Mesenchymal stem cell (in vitro differentiated cells and primary cell): ENCODE data around the gene SSX4B.

ENCODE experiments used
- DNase-seq: peaks from one replicate; pipeline ENCODE4 v3.0.0-alpha.2; 2013
- H2AFZ ChIP-seq: one replicate; pipeline ENCODE4 v1.6.1; 2013; ENCODE audit warnings: low read depth, mild to moderate bottlenecking, control low read depth, inconsistent platforms, low read length, moderate library complexity
- H2AK5ac ChIP-seq: 2 replicates; pipeline ENCODE4 v1.6.1; 2013; ENCODE audit warnings: low read length, moderate library complexity, mild to moderate bottlenecking, inconsistent platforms; ENCODE audit not compliant: severe bottlenecking
- H2BK120ac ChIP-seq: one replicate; pipeline ENCODE4 v1.6.1; 2013; ENCODE audit warnings: low read depth, mild to moderate bottlenecking, inconsistent platforms, low read length, moderate library complexity
- H2BK12ac ChIP-seq, 2 experiments: one replicate each; pipeline ENCODE4 v1.6.1; 2013; ENCODE audit warnings: inconsistent platforms in 2 of 2, low read length in 2 of 2, mild to moderate bottlenecking in 2 of 2, moderate library complexity in 2 of 2, control low read depth in 1 of 2
- H2BK15ac ChIP-seq: one replicate; pipeline ENCODE4 v1.6.1; 2013; ENCODE audit warnings: mild to moderate bottlenecking, low read depth, inconsistent platforms; ENCODE audit not compliant: poor library complexity, severe bottlenecking
- H2BK5ac ChIP-seq: 2 replicates; pipeline ENCODE4 v1.6.1; 2013; ENCODE audit warnings: low read depth, mild to moderate bottlenecking, low read length, control low read depth, inconsistent platforms; ENCODE audit not compliant: poor library complexity, severe bottlenecking
- H3K14ac ChIP-seq, 2 experiments: one replicate each; pipeline ENCODE4 v1.6.1; 2013; ENCODE audit warnings: inconsistent platforms in 2 of 2, low read length in 2 of 2, control low read depth in 1 of 2, mild to moderate bottlenecking in 1 of 2, moderate library complexity in 1 of 2
- H3K18ac ChIP-seq, 2 experiments: one replicate each; pipeline ENCODE4 v1.6.1; 2013; ENCODE audit warnings: inconsistent platforms in 2 of 2, low read length in 2 of 2, control low read depth in 1 of 2, low read depth in 1 of 2, mild to moderate bottlenecking in 1 of 2
- H3K23ac ChIP-seq, 2 experiments: one replicate each; pipeline ENCODE4 v1.6.1; 2013; ENCODE audit warnings: inconsistent platforms in 2 of 2, low read length in 2 of 2, mild to moderate bottlenecking in 2 of 2, moderate library complexity in 2 of 2, control low read depth in 1 of 2
- H3K27ac ChIP-seq: 2 replicates; pipeline ENCODE4 v1.5.1; 2013; ENCODE audit warnings: mild to moderate bottlenecking, moderate library complexity, low read length, control low read depth, inconsistent platforms; ENCODE audit not compliant: poor library complexity, severe bottlenecking
- H3K27me3 ChIP-seq, 2 experiments: 2 replicates each; pipeline versions ENCODE4 v1.6.1 to v1.7.0; 2013; ENCODE audit warnings: low read length in 2 of 2, mild to moderate bottlenecking in 2 of 2, moderate library complexity in 2 of 2, control low read depth in 1 of 2, inconsistent platforms in 1 of 2; ENCODE audit not compliant: control insufficient read depth in 1 of 2, insufficient read depth in 1 of 2
- H3K36me3 ChIP-seq, 2 experiments: 2 replicates each; pipeline versions ENCODE4 v1.6.1 to v1.7.0; 2013; ENCODE audit warnings: low read length in 2 of 2, control low read depth in 1 of 2, inconsistent platforms in 1 of 2, low read depth in 1 of 2, mild to moderate bottlenecking in 1 of 2; ENCODE audit not compliant: insufficient read depth in 2 of 2, control insufficient read depth in 1 of 2
- H3K4ac ChIP-seq, 2 experiments: one replicate each; pipeline ENCODE4 v1.6.1; 2013; ENCODE audit warnings: inconsistent platforms in 2 of 2, low read length in 2 of 2, mild to moderate bottlenecking in 2 of 2, moderate library complexity in 2 of 2, control low read depth in 1 of 2, low read depth in 1 of 2
- H3K4me1 ChIP-seq: 2 replicates; pipeline ENCODE4 v1.6.1; 2013; ENCODE audit warnings: low read depth, low read length, control low read depth; ENCODE audit not compliant: control insufficient read depth, insufficient read depth
- H3K4me2 ChIP-seq: 2 replicates; pipeline ENCODE4 v1.6.1; 2013; ENCODE audit warnings: low read length, mild to moderate bottlenecking, inconsistent platforms; ENCODE audit not compliant: poor library complexity, severe bottlenecking
- H3K4me3 ChIP-seq, 2 experiments: 2 replicates each; pipeline versions ENCODE4 v1.5.1 to v1.7.0; 2013; ENCODE audit warnings: low read length in 2 of 2, mild to moderate bottlenecking in 2 of 2, control low read depth in 1 of 2, low read depth in 1 of 2; ENCODE audit not compliant: insufficient read depth in 1 of 2
- H3K79me1 ChIP-seq: replicated peaks from 2 replicates; pipeline ENCODE4 v1.6.1; 2013; ENCODE audit warnings: mild to moderate bottlenecking, control low read depth, low read length, inconsistent platforms; ENCODE audit not compliant: poor library complexity, severe bottlenecking
- H3K9ac ChIP-seq: 2 replicates; pipeline ENCODE4 v1.7.0; 2013; ENCODE audit warnings: mild to moderate bottlenecking, low read length, moderate library complexity
- H3K9me3 ChIP-seq: 2 replicates; pipeline ENCODE4 v1.7.0; 2013; ENCODE audit warnings: mild to moderate bottlenecking, low read length; ENCODE audit not compliant: control insufficient read depth
- H4K8ac ChIP-seq: one replicate; pipeline ENCODE4 v1.6.1; 2013; ENCODE audit warnings: inconsistent platforms, mild to moderate bottlenecking, low read length, moderate library complexity
- H4K91ac ChIP-seq: one replicate; pipeline ENCODE4 v1.6.1; 2013; ENCODE audit warnings: mild to moderate bottlenecking, low read length, inconsistent platforms
- WGBS: methylation state at CpG from one replicate; pipeline ENCODE4 v1.1.7; 2013; ENCODE audit warnings: mixed read lengths; 5-methylcytosine and 5-hydroxymethylcytosine counted together

The SSX4B gene

GRCh38 chrX:48458711-48459110 lies 47.0 kb upstream of the SSX4B start:
- Histone ChIP-seq H3K4ac (no peak overlapping the region), H3K14ac (no peak overlapping the region), H3K27me3 (peaks cover 0 to 7% of the 10 kb centered on the region in 2 experiments), H3K9ac (no peak overlapping the region), H3K23ac (no peak overlapping the region), H2BK5ac (no peak overlapping the region), H2BK15ac (no peak overlapping the region), H2AK5ac (no peak overlapping the region), H2BK120ac (no peak overlapping the region), H3K4me3 (no peak overlapping the region), H3K9me3 (peaks cover 8% of the 10 kb centered on the region), H3K4me1 (no peaks in the 10 kb centered on the region), H3K27ac (no peak overlapping the region), H3K18ac (no peak overlapping the region), H4K8ac (no peak overlapping the region), H3K79me1 (no peaks in the 10 kb centered on the region), H3K36me3 (peaks cover 0 to 31% of the 10 kb centered on the region in 2 experiments), H2AFZ (no peak overlapping the region), H4K91ac (no peak overlapping the region), H2BK12ac (no peak overlapping the region), H3K4me2 (no peak overlapping the region)
- 98% methylated on average over 5 of the region's 6 CpGs for WGBS
- no peak for DNase-seq

- Histone ChIP-seq H2BK120ac (no peak overlapping the region), H4K91ac (no peak overlapping the region)
These were observed 45.0 kb upstream of the SSX4B start for GRCh38 chrX:48456628-48457331.

GRCh38 chrX:48451708-48452107 lies 39.9 kb upstream of the SSX4B start:
- Histone ChIP-seq H3K18ac (no peak overlapping the region), H3K36me3 (no peaks in the 10 kb centered on the region), H3K9ac (no peak overlapping the region), H2AK5ac (no peak overlapping the region), H3K4me3 (no peak overlapping the region), H3K23ac (no peak overlapping the region), H2BK12ac (no peak overlapping the region), H3K27me3 (peaks cover 0 to 13% of the 10 kb centered on the region in 2 experiments), H3K4me2 (no peak overlapping the region), H2AFZ (no peak overlapping the region), H3K79me1 (no peaks in the 10 kb centered on the region), H3K4ac (no peak overlapping the region), H3K27ac (no peak overlapping the region), H3K9me3 (peaks cover 8% of the 10 kb centered on the region), H3K4me1 (no peaks in the 10 kb centered on the region), H2BK5ac (no peak overlapping the region), H4K8ac (no peak overlapping the region), H4K91ac (no peak overlapping the region), H2BK15ac (no peak overlapping the region), H3K14ac (no peak overlapping the region), H2BK120ac (no peak overlapping the region)
- no peak for DNase-seq
- WGBS = 63% methylated on average over 4 of the region's 4 CpGs

More at GRCh38 chrX:48456628-48457331, 45.0 kb upstream of the SSX4B start:
- H2BK12ac ChIP-seq = no peak overlapping the region
- no peak overlapping the region for H3K27ac ChIP-seq
- peaks cover 0 to 28% of the 10 kb centered on the region in 2 experiments for H3K36me3 ChIP-seq
- no peak overlapping the region for H3K23ac ChIP-seq
- H3K9ac ChIP-seq = no peak overlapping the region
- H2BK5ac ChIP-seq = no peak overlapping the region
- no peak overlapping the region for H3K4ac ChIP-seq
- no peak overlapping the region for H4K8ac ChIP-seq
- peaks cover 8% of the 10 kb centered on the region for H3K9me3 ChIP-seq
- H3K14ac ChIP-seq = no peak overlapping the region
- H3K18ac ChIP-seq = no peak overlapping the region
- no peak overlapping the region for H2AK5ac ChIP-seq
- DNase-seq = no peak
- H3K4me1 ChIP-seq = no peaks in the 10 kb centered on the region
- H3K27me3 ChIP-seq = peaks cover 0 to 7% of the 10 kb centered on the region in 2 experiments
- H2AFZ ChIP-seq = no peak overlapping the region
- no peak overlapping the region for H3K4me2 ChIP-seq
- WGBS = 87% methylated on average over 3 of the region's 6 CpGs
- no peak overlapping the region for H3K4me3 ChIP-seq
- H2BK15ac ChIP-seq = no peak overlapping the region
- H3K79me1 ChIP-seq = no peaks in the 10 kb centered on the region

- peaks cover 0 to 16% of the 10 kb centered on the region in 2 experiments for H3K27me3 ChIP-seq
- H3K27ac ChIP-seq = no peak overlapping the region
- H3K4me1 ChIP-seq = no peaks in the 10 kb centered on the region
- no peak overlapping the region for H2AK5ac ChIP-seq
- no peak overlapping the region for H3K4me2 ChIP-seq
- no peak overlapping the region for H3K4me3 ChIP-seq
- no peak overlapping the region for H2BK12ac ChIP-seq
- H4K91ac ChIP-seq = no peak overlapping the region
- no peak for DNase-seq
- no peak overlapping the region for H2BK5ac ChIP-seq
- H3K9me3 ChIP-seq = peaks cover 8% of the 10 kb centered on the region
- no peak overlapping the region for H3K4ac ChIP-seq
- H4K8ac ChIP-seq = no peak overlapping the region
- no peak overlapping the region for H2BK120ac ChIP-seq
- H3K79me1 ChIP-seq = no peaks in the 10 kb centered on the region
- no peak overlapping the region for H3K23ac ChIP-seq
- no peak overlapping the region for H3K9ac ChIP-seq
- H3K14ac ChIP-seq = no peak overlapping the region
- H3K36me3 ChIP-seq = no peaks in the 10 kb centered on the region
- H3K18ac ChIP-seq = no peak overlapping the region
- H2BK15ac ChIP-seq = no peak overlapping the region
- H2AFZ ChIP-seq = no peak overlapping the region
These were observed 38.3 kb upstream of the SSX4B start for GRCh38 chrX:48450076-48450475.
